ENCODE measurements around the gene ZCCHC24. TPM values are rescaled to one million over a fixed set of nuclear protein-coding genes. Genes with fewer than 3 reads are reported as not detected.

Gene ZCCHC24
- polyA plus RNA-seq, 1 of the 3 experiments (the other 2 are of a cell fraction): 15.8 TPM

- Histone ChIP-seq H3K4me1 (ENCODE audit: control insufficient read depth in 1 of 2, insufficient read depth in 2 of 2, low read depth in 1 of 2, low read length in 1 of 2) (peaks cover 19 to 54% of the 10 kb centered on the region in 2 experiments), H3F3A (replicated peaks; ENCODE audit: insufficient read depth) (peaks cover 22% of the 10 kb centered on the region), H3K4me3 (ENCODE audit: low read depth in 2 of 2, low read length in 1 of 2) (no peak overlapping the region), H3K79me2 (ENCODE audit: insufficient read depth) (0 out of 2 replicates have a peak, but pooled peaks cover 3% of the 10 kb centered on the region), H3K4me2 (no peak overlapping the region), H3K27ac (ENCODE audit: low read depth in 2 of 2, low read length in 1 of 2) (peak overlapping the region in 1 of 2 experiments; percentile 96; a peak in 1 of 4 replicates), H4K20me1 (ENCODE audit: insufficient read depth) (no peaks in the 10 kb centered on the region), H2AFZ (ENCODE audit: low read depth) (no peak overlapping the region), H3K9me2 (no peaks in the 10 kb centered on the region), H3K9me3 (no peaks in the 10 kb centered on the region), H3K27me3 (ENCODE audit: insufficient read depth) (no peaks in the 10 kb centered on the region), H3K36me3 (replicated peaks in 1 of 2; ENCODE audit: control insufficient read depth in 1 of 2, insufficient read depth in 2 of 2, low read length in 1 of 2) (peaks cover 0 to 3% of the 10 kb centered on the region in 2 experiments), H3K9ac (no peak overlapping the region)
- ChIA-PET CTCF (interaction anchor here (0.9 to 5.1 kb wide), 5 partner anchors 8 to 91 kb away, joined by 3 to 36 read pairs (median 10); no protein-coding TSS in a partner anchor), POLR2A (no interaction called here)
- DNase-seq: no peak
- WGBS (ENCODE audit: low lambda C conversion rate): 96% methylated on average over 5 of the region's 6 CpGs
- TF ChIP-seq MXI1 (IDR thresholded peaks at IDR 0.05; ENCODE audit: low read depth, low read length) (no peak), NFIC (IDR thresholded peaks at IDR 0.05; ENCODE audit: borderline replicate concordance) (no peak), RXRA (IDR thresholded peaks at IDR 0.05; ENCODE audit: borderline replicate concordance, low read depth) (no peak), RCOR1 (IDR thresholded peaks at IDR 0.05; ENCODE audit: low read length) (no peak), FOSL2 (IDR thresholded peaks at IDR 0.05; ENCODE audit: borderline replicate concordance, low read depth) (no peak), ELF1 (IDR thresholded peaks at IDR 0.05) (no peak), FOXM1 (IDR thresholded peaks at IDR 0.05; ENCODE audit: low read depth) (no peak), GABPA (IDR thresholded peaks at IDR 0.05; ENCODE audit: low read depth) (no peak), POLR2AphosphoS5 (IDR thresholded peaks at IDR 0.05; ENCODE audit: low read depth, low read length) (no peak), MEF2A (IDR thresholded peaks at IDR 0.05; ENCODE audit: borderline replicate concordance, low read depth) (no peak), SIN3A (IDR thresholded peaks at IDR 0.05; ENCODE audit: borderline replicate concordance, low read depth, low read length) (no peak), EZH2phosphoT487 (IDR thresholded peaks at IDR 0.05; ENCODE audit: borderline replicate concordance, low read depth) (no peak), SMC3 (IDR thresholded peaks at IDR 0.05; ENCODE audit: low read depth, low read length) (no peak), YY1 (IDR thresholded peaks at IDR 0.05; ENCODE audit: low read depth) (no peak), EP300 (IDR thresholded peaks at IDR 0.05; ENCODE audit: borderline replicate concordance in 1 of 2, low read depth in 1 of 2, low read length in 1 of 2) (no peak), REST (IDR thresholded peaks at IDR 0.05; ENCODE audit: low read depth, low read length) (no peak), USF1 (IDR thresholded peaks at IDR 0.05; ENCODE audit: borderline replicate concordance, low read depth) (no peak), FOXJ3 (CRISPR knock-in tag; IDR thresholded peaks at IDR 0.05) (no peak), JUND (IDR thresholded peaks at IDR 0.05) (no peak)
- TF ChIP-seq, protein P1, sequence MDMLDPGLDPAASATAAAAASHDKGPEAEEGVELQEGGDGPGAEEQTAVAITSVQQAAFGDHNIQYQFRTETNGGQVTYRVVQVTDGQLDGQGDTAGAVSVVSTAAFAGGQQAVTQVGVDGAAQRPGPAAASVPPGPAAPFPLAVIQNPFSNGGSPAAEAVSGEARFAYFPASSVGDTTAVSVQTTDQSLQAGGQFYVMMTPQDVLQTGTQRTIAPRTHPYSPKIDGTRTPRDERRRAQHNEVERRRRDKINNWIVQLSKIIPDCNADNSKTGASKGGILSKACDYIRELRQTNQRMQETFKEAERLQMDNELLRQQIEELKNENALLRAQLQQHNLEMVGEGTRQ (IDR thresholded peaks at IDR 0.05; ENCODE audit: borderline replicate concordance, low read depth, low read length): no peak
These were observed 48.4 kb downstream of the ZCCHC24 start for GRCh38 chr10:79397051-79397450.

All from SK-N-SH (cell line).